Testis (tissue), 2 donors: ENCODE data around the gene TMEM182.

Experiments used
- CTCF ChIP-seq, 3 experiments: fragments of 450-650 bp in 2 of 3; fragments of 200-600 bp in 1 of 3; sonication (generic) in 1 of 3; IDR thresholded peaks; one replicate each; pipeline ENCODE4 v1.5.1; 2016 to 2019; ENCODE audit warnings: antibody characterized with exemption in 3 of 3, mild to moderate bottlenecking in 2 of 3, moderate library complexity in 1 of 3
- POLR2A ChIP-seq: fragments of 450-650 bp; IDR thresholded peaks from one replicate; pipeline ENCODE4 v1.6.1; 2017; ENCODE audit warnings: antibody characterized with exemption, mild to moderate bottlenecking, moderate library complexity

- no peak for TF ChIP-seq CTCF (IDR thresholded peaks at IDR 0.05)
- no peak for TF ChIP-seq POLR2A
Measured at GRCh38 chr2:102790091-102790455, 28.2 kb downstream of the TMEM182 start.
